HG02759 (cell line): ENCODE data around the gene SYNM.
"Not testable (repeated sequence)": the region's sequence is repeated elsewhere in the genome, so short reads cannot be mapped to it uniquely, and the experiment has no call there.

Source experiments
- ATAC-seq: cut with Tn5 transposase; IDR thresholded peaks from one replicate; pipeline ENCODE4 v1.9.1; 2021; ENCODE audit warnings: mild to moderate bottlenecking, moderate library complexity; ENCODE audit not compliant: unreplicated experiment

Gene SYNM

GRCh38 chr15:99103279-99103678, 1.6 kb upstream of the SYNM start:
- ATAC-seq: no peak

- ATAC-seq: peak; percentile 42
Measured at GRCh38 chr15:99105514-99106341, 848 bp downstream of the SYNM start.

- ATAC-seq: no peak
Measured at GRCh38 chr15:99106417-99107220, 1.7 kb downstream of the SYNM start.

GRCh38 chr15:99108993-99109392, 4.1 kb downstream of the SYNM start:
- no peak for ATAC-seq

GRCh38 chr15:99109555-99110021, 4.7 kb downstream of the SYNM start:
- ATAC-seq: no peak

GRCh38 chr15:99110093-99110492, 5.2 kb downstream of the SYNM start:
- ATAC-seq: no peak

- ATAC-seq: no peak
Measured at GRCh38 chr15:99110581-99111320, 5.9 kb downstream of the SYNM start.

GRCh38 chr15:99111641-99112040, 6.8 kb downstream of the SYNM start:
- ATAC-seq: not testable (repeated sequence)

GRCh38 chr15:99113547-99114271, 8.8 kb downstream of the SYNM start:
- no peak for ATAC-seq

GRCh38 chr15:99114511-99115299, 9.8 kb downstream of the SYNM start:
- ATAC-seq: no peak

- no peak for ATAC-seq
Measured at GRCh38 chr15:99115300-99116215, 10.7 kb downstream of the SYNM start.

GRCh38 chr15:99117111-99117510, 12.2 kb downstream of the SYNM start:
- no peak for ATAC-seq

GRCh38 chr15:99117563-99118257, 12.8 kb downstream of the SYNM start:
- ATAC-seq: no peak

- no peak for ATAC-seq
Measured at GRCh38 chr15:99118258-99118632, 13.4 kb downstream of the SYNM start.

GRCh38 chr15:99118801-99119546, 14.1 kb downstream of the SYNM start:
- ATAC-seq: no peak

GRCh38 chr15:99120050-99120777, 15.3 kb downstream of the SYNM start:
- no peak for ATAC-seq

GRCh38 chr15:99121207-99121606, 16.3 kb downstream of the SYNM start:
- no peak for ATAC-seq
